Measurements from ENCODE around the gene COX4I1.

DNA sequence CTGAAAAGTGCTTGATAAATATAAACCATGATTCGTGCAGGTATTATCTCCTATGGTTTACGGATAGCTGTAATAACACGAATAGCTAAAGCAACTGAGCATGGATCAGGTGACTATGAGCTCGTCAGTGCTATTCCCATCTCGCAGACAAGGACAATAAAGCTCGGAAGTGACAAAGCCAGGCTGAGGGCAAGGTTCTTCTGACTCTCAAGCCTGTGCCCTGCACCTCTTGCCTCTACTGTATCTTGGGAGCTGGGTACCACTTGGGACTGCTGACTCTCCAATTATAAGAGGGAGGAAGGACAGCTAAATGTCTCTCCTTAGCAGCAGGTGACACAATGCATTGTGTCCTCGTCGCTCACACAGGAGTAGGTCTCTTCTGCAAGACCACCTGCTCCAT is 49.9 kb downstream of the COX4I1 start:
- TF ChIP-seq, protein P1, sequence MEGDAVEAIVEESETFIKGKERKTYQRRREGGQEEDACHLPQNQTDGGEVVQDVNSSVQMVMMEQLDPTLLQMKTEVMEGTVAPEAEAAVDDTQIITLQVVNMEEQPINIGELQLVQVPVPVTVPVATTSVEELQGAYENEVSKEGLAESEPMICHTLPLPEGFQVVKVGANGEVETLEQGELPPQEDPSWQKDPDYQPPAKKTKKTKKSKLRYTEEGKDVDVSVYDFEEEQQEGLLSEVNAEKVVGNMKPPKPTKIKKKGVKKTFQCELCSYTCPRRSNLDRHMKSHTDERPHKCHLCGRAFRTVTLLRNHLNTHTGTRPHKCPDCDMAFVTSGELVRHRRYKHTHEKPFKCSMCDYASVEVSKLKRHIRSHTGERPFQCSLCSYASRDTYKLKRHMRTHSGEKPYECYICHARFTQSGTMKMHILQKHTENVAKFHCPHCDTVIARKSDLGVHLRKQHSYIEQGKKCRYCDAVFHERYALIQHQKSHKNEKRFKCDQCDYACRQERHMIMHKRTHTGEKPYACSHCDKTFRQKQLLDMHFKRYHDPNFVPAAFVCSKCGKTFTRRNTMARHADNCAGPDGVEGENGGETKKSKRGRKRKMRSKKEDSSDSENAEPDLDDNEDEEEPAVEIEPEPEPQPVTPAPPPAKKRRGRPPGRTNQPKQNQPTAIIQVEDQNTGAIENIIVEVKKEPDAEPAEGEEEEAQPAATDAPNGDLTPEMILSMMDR (IDR thresholded peaks at IDR 0.05; ENCODE audit: low read depth, low read length), result no peak
- TF ChIP-seq EZH2phosphoT487 (IDR thresholded peaks at IDR 0.05; ENCODE audit: low read depth), result no peak
